ENCODE measurements around the gene CDH6. TPM values are rescaled to one million over a fixed set of nuclear protein-coding genes. Genes with fewer than 3 reads are reported as not detected.
"Not testable (repeated sequence)": the region's sequence is repeated elsewhere in the genome, so short reads cannot be mapped to it uniquely, and the experiment has no call there.

Gene CDH6
- total RNA-seq, 1 donor from 2014 or later, result 178 TPM

DNA sequence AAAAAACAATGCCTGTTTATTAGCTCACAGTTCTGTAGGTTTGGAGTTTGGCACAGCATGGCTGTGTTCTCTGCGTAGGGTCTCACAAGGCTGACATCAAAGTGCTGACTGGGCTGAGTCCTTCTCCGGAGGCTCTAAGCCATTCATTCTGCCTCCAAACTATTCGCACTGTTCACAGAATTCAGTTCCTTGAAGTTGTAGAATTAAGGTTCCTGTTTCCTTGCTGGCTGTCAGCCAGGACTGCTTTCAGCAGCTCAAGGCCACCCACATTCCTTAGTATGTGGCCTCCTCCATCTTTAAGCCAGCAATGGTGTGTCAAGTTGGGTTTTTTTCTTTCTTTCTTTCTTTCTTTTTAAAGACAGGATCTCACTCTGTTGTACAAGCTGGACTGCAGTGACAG is 161.9 kb downstream of the CDH6 start:
- Mint-ChIP-seq H3K36me3 (ENCODE audit: unreplicated experiment) (no peaks in the 10 kb centered on the region), H3K9me3 (ENCODE audit: unreplicated experiment) (no peaks in the 10 kb centered on the region), H3K4me3 (ENCODE audit: unreplicated experiment) (no peak overlapping the region), H3K27me3 (ENCODE audit: unreplicated experiment) (peaks cover 2% of the 10 kb centered on the region), H3K27ac (ENCODE audit: unreplicated experiment) (no peak overlapping the region), H3K4me1 (ENCODE audit: low read depth, unreplicated experiment) (no peaks in the 10 kb centered on the region)
- no peak for DNase-seq
- TF ChIP-seq, protein P1, sequence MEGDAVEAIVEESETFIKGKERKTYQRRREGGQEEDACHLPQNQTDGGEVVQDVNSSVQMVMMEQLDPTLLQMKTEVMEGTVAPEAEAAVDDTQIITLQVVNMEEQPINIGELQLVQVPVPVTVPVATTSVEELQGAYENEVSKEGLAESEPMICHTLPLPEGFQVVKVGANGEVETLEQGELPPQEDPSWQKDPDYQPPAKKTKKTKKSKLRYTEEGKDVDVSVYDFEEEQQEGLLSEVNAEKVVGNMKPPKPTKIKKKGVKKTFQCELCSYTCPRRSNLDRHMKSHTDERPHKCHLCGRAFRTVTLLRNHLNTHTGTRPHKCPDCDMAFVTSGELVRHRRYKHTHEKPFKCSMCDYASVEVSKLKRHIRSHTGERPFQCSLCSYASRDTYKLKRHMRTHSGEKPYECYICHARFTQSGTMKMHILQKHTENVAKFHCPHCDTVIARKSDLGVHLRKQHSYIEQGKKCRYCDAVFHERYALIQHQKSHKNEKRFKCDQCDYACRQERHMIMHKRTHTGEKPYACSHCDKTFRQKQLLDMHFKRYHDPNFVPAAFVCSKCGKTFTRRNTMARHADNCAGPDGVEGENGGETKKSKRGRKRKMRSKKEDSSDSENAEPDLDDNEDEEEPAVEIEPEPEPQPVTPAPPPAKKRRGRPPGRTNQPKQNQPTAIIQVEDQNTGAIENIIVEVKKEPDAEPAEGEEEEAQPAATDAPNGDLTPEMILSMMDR (IDR thresholded peaks at IDR 0.05; ENCODE audit: partially characterized antibody, unreplicated experiment), result no peak

GRCh38 chr5:31357038-31357437 is 163.6 kb downstream of the CDH6 start:
- Mint-ChIP-seq H3K4me3 (ENCODE audit: unreplicated experiment) (no peak overlapping the region), H3K36me3 (ENCODE audit: unreplicated experiment) (no peaks in the 10 kb centered on the region), H3K27ac (ENCODE audit: unreplicated experiment) (no peak overlapping the region), H3K9me3 (ENCODE audit: unreplicated experiment) (no peaks in the 10 kb centered on the region), H3K27me3 (ENCODE audit: unreplicated experiment) (peaks cover 2% of the 10 kb centered on the region), H3K4me1 (ENCODE audit: low read depth, unreplicated experiment) (no peaks in the 10 kb centered on the region)
- TF ChIP-seq, protein P1 (IDR thresholded peaks at IDR 0.05; ENCODE audit: partially characterized antibody, unreplicated experiment), result no peak
- no peak for DNase-seq

DNA sequence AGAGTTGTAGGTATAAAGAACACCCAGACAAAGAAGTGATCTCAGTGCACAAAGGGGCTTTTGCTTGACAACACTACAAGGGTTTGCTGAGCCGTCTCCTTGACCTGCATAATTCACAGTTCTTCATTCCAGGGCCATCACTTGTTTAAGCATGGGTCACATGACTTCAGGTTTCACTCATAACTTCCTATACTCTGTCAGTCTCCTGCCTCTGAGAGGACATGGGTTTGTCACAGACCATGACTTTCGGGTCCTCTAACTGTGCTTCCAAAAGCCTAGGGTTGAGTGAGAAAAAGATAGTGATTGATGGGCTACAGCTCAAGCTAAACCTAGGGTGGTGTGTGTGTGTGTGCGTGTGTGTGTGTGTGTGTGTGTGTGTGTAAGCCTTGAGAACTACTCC is 166.4 kb downstream of the CDH6 start:
- no peak overlapping the region for H3K27ac Mint-ChIP-seq (ENCODE audit: unreplicated experiment)
- no peak overlapping the region for H3K4me3 Mint-ChIP-seq (ENCODE audit: unreplicated experiment)
- no peaks in the 10 kb centered on the region for H3K36me3 Mint-ChIP-seq (ENCODE audit: unreplicated experiment)
- no peak for DNase-seq
- H3K27me3 Mint-ChIP-seq (ENCODE audit: unreplicated experiment), result peaks cover 2% of the 10 kb centered on the region
- no peaks in the 10 kb centered on the region for H3K9me3 Mint-ChIP-seq (ENCODE audit: unreplicated experiment)
- TF ChIP-seq, protein P1 (IDR thresholded peaks at IDR 0.05; ENCODE audit: partially characterized antibody, unreplicated experiment), result no peak
- no peaks in the 10 kb centered on the region for H3K4me1 Mint-ChIP-seq (ENCODE audit: low read depth, unreplicated experiment)

DNA sequence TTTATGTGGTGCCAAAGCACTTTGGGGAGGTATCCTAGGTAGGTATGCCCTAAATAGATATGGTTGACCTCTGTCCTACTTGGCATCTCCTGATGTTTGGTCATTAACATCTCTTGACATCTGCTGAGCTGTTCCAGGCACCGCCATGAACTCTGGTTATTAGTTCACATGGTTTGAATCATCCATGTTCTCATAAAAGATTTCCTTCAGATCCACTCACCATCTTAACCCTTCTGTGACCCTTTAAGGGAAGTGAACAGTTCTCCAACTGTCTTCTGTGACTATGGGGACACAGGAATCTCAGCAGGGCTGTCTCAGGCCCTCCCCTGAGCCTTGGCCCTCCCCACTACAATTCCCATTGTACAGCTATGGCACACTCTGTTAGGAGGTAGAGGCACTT is 167.7 kb downstream of the CDH6 start:
- no peak for DNase-seq
- H3K27ac Mint-ChIP-seq (ENCODE audit: unreplicated experiment), result no peak overlapping the region
- no peak overlapping the region for H3K4me3 Mint-ChIP-seq (ENCODE audit: unreplicated experiment)
- no peaks in the 10 kb centered on the region for H3K4me1 Mint-ChIP-seq (ENCODE audit: low read depth, unreplicated experiment)
- H3K36me3 Mint-ChIP-seq (ENCODE audit: unreplicated experiment), result no peaks in the 10 kb centered on the region
- no peaks in the 10 kb centered on the region for H3K9me3 Mint-ChIP-seq (ENCODE audit: unreplicated experiment)
- TF ChIP-seq, protein P1 (IDR thresholded peaks at IDR 0.05; ENCODE audit: partially characterized antibody, unreplicated experiment), result no peak
- H3K27me3 Mint-ChIP-seq (ENCODE audit: unreplicated experiment), result peaks cover 2% of the 10 kb centered on the region

DNA sequence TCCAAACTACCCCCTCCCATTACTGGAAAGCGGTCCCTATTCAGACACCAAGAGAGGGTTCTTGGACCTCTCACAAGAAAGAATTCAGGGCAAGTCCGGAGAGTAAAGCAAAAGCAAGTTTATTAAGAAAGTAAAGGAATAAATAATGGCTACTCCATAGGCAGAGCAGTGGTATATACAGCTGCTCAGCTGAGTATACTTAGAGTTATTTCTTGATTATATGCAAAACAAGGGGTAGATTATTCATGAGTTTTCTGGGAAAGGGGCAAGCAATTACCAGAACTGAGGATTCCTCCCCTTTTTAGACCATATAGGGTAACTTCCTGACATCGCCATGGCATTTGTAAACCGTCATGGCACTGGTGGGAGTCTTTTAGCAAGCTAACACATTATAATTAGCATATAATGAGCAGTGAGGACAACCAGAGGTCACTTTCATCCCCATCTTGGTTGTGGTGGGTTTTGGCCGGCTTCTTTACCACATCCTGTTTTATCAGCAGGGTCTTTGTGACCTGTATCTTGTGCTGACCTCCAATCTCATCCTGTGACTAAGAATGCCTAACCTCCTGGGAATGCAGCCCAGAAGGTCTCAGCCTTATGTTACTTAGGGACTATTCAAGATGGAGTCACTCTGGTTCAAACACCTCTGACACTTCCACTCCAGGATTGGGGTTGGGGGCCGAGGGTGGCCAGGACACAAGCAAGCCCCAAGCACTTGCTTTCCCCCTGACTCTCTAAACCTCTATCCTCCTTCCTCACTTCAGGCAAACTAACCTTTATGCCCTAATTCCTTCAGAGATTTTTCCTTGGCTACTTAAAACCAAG is 168.4 kb downstream of the CDH6 start:
- not testable (repeated sequence) for H3K36me3 Mint-ChIP-seq (ENCODE audit: unreplicated experiment); H3K9me3 Mint-ChIP-seq (ENCODE audit: unreplicated experiment); H3K27ac Mint-ChIP-seq (ENCODE audit: unreplicated experiment); H3K4me1 Mint-ChIP-seq (ENCODE audit: low read depth, unreplicated experiment); H3K27me3 Mint-ChIP-seq (ENCODE audit: unreplicated experiment); H3K4me3 Mint-ChIP-seq (ENCODE audit: unreplicated experiment); DNase-seq
